GM08714 (cell line): ENCODE data around the gene SAP30L.

ENCODE experiments used
- H3K4me3 ChIP-seq: fragments of 200-500 bp; sonication (Bioruptor generic); 2 replicates; pipeline ENCODE4 v1.5.1; 2014; ENCODE audit warnings: mild to moderate bottlenecking, low read length, inconsistent platforms
- ZNF274 ChIP-seq: IDR thresholded peaks from 2 replicates; pipeline ENCODE4 v1.6.1; 2012; ENCODE audit warnings: mild to moderate bottlenecking, low read depth, low read length

Gene SAP30L

DNA sequence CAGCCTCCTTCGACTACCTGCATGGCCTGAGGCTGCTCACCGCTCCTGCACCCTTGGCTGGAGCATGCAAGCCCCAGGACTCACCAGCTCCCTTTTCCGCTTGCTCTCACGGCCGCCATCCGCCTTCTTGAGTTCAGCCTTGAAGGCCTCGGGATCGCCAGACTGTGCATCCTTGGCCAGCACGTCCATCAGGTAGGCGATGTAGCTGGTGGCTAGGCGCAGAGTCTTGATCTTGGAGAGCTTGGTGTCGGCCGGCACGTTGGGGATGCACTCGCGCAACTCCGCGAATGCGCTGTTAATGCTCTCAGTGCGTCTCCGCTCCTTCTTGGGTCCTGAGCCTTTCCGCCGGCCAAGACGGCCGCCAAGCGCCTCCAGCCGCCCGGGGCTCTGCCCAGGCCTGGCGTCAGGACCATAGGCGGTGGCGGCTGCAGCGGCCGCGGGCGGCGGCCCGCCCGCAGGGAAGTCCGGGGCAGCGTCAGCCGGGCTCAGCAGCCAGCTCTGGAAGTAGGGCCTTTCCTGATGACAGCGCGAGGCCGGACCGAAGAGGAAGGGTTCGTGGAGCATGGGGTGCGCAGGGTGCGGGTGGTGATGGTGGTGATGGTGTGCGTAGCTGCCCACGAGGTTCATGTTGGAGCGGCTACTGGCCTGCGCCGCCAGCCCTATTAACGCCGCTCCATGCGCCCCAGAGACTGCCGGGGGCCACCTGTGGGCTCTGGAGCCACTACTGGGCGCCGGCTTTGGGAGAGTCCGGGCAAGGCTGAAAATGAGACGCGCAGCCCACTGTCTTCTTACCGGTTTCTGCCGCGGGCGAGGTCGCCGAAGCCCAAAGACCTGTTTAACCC is 31.8 kb downstream of the SAP30L start:
- no peak for TF ChIP-seq ZNF274
- H3K4me3 ChIP-seq = no peak overlapping the region

GRCh38 chr5:154478224-154478565 is 32.4 kb downstream of the SAP30L start, which contains the start of gene HAND1:
Gene HAND1, minus strand, starts transcription at chr5:154478227. Its CDS starts 219 bp downstream, at chr5:154478008.
- TF ChIP-seq ZNF274 = no peak
- H3K4me3 ChIP-seq = no peak within 1 kb of the TSS

- TF ChIP-seq ZNF274 = no peak
- no peak overlapping the region for H3K4me3 ChIP-seq
Measured at GRCh38 chr5:154478752-154479159, 33.0 kb downstream of the SAP30L start.

DNA sequence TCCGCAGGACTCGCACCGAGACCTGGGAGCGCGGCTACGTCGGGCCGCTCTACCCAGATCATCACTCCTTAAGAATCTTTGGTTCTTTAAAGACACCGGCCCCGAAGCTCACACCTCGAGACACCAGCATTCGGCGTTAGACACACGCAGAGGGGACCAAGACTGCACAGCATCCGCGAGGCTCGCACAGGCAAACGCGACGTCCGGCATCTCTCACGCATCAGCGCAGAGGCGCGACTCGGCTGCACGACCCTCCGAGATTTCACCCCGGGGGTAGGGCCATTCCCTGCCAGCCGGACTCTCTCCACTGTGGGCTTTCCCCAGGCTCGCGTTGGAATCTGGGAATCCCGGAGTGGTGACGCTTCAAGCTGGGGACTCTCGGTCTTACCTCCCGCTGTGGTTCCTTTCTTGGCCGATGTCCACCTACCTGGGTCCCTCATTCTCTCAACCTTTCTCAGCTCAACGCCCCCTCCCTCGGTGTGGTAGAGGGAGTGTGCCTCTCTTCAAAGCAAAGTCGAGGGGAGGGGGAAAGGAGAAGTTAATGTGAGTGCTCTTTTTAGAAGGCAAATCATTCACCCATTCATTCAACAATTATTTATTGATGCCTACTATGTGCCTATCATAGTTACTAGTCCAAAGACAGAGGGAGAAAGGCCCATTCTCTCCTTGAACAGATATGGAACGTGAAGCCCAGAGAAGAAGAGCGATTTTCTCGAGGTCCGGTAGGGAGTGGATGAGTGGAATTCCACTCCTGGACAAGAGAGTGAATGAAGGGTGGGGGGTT is 33.6 kb downstream of the SAP30L start:
- no peak overlapping the region for H3K4me3 ChIP-seq
- TF ChIP-seq ZNF274 = no peak

DNA sequence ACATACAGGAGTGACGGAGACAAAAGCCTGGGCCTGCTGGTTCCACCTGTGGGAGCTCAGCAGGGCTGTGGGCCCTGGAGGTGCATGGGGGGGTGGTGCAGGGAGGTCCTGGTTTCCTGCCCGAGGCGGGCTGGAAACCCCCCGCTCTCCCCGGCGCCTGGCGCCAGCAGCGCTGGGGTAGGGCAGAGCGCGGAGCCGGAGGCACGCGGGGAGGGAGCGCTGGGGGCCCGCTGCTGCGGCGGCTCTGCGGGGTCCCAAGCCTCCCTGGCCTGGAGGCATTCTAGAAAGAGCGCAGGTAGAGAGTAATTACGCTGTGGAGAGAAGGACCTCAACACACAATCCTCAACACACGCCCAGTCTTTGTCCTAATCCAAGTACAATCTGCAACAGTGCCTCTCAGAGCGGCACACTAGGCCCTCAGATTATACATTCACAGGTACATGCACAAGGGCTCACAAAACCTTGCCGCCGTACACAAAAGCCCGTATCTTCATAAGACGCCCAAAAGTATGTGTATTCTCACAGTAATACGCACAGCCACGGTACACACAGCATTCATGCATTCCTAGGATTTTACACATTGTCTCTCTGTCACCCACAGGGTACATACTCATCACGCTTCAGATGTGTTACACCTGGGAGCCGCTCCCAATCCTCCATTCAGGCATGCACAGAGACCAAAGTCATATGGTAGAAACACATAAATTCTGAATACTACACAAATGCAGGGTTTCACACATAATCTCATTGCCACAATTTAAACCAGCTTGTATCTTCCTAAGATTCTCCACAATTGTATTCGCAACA is 34.4 kb downstream of the SAP30L start:
- no peak overlapping the region for H3K4me3 ChIP-seq
- no peak for TF ChIP-seq ZNF274

DNA sequence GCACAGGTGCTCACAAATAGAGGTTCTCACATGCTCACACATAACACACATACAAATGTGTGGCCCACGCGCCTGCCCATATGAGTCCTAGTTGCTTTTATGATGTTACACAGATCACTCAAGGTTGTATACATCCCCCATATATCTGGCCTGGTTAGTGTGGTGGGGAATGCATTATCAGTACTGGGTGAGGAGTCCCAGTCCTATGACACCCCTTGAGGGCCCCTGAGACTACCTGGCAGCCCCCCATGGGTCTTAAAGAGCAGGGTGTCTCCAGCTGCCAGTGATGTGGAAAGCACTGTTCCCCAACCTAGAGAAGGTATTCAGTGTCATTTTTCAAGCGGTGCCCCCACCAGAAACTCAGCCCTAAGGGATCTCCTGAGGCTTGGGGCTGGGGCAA is 35.0 kb downstream of the SAP30L start:
- no peak for TF ChIP-seq ZNF274
- H3K4me3 ChIP-seq = no peak overlapping the region

DNA sequence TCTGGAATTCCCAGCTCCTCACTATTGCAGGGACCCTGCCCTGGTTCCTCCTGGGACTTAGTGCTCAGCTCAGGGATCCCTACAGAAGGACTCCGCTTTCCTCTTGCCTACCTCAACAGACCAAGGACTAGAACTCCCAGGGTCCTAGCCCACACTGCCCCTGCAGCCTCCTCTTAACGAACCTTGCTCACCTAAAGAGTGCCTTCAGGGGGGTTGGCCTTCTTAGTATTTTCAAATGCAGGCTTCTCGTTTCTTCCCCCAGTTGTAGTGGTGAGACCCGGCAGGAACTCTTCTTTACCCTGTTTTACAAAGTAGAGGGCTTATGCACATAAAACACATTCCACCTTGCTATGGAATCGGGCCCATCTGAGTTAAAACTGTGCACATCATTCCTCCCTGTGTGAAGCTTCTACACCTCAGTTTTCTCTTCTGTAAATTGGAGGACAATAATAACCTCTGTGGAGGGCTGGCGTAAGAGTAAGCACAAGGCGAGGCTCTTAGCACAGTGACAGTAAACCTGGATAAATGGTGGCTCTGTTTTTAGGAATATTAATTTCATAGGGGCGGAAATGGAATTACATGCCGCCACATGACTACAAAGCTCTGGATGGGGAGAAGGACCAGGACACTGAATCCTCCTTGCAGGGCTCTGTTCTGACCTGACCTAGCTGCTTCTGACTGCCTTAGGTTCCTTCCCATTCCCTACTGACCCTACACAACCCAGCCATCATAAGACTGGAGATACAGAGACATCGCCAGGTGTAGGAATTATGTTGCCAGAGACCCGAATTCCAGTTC is 36.0 kb downstream of the SAP30L start:
- H3K4me3 ChIP-seq = no peak overlapping the region
- TF ChIP-seq ZNF274 = no peak

DNA sequence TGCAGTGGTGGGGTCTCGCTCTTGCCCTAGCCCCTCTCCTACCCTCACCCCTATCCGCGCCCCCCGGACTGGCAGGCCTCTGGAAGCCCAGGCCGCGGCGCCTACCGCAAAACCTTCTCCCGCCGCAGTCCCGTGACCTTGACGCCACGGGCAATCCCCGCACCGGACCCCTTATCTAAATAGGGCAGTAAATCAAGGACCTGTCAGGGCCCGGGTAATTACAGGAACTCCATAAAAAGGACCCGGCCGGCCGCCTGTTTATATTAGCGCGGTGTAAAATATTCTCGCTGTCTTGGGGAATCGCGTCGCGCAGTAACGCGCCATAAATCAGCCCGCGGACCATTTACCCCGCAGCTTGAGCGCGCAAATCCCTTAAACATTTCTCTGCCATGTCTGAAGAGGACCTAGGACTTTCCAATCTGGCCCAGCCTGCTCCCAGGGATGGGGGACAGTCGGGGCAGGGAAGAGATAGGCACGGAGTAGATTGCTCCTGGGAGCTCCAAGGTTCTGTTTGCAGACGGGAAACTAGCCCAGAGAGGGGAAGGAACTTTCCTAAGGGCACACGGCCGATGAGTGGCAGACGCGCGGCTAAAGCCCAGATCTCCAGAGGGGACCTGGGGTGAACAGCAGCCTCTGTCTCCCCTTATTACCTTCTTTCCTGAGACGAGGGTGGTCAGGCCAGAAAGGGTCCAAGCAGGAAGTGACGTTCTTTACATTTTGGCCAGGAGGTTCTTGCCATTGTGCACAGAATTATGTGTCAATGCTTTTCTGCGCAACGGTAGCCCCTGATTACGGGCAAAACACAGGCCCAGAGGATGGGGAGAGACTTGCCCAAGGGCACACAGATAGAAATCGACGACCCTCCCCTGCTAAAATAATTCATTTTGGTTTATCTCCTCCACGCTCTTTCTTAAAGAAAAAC is 37.0 kb downstream of the SAP30L start:
- no peak for TF ChIP-seq ZNF274
- no peak overlapping the region for H3K4me3 ChIP-seq

- H3K4me3 ChIP-seq = no peak overlapping the region
- no peak for TF ChIP-seq ZNF274
Measured at GRCh38 chr5:154483654-154484392, 38.0 kb downstream of the SAP30L start.

DNA sequence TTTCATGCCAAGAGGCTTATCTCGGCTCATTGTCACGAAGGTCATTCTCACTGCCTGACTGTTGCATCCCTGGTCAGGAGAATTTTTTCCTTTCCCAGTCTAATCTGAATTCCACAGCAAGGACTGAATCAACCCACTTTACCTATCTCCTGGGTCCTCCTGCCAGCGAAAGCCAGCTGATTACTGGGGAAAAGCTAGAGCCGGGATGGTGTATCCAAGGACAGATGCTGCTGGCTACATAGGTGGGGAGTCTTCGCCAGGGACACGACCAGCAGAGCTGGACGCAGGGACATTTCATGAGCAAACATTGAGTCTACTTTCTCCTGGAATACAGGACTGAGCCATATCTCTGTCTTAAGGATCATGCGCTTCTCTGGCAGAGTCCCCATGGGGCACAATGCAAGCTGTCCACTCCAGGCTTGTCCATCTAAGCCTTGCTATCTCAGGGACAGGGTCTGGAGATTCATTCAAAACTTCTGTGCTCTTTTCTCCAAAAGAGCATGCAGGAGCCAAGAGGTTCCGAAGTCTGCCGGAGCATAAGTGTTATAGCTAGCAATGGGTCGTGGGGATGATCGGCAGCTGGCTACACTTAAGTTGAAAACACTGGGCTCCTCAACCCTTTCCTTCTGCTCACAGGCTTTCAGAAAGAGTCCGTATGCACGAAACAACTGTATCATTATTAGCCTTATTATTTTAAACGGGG is 38.7 kb downstream of the SAP30L start:
- no peak overlapping the region for H3K4me3 ChIP-seq
- TF ChIP-seq ZNF274 = no peak

DNA sequence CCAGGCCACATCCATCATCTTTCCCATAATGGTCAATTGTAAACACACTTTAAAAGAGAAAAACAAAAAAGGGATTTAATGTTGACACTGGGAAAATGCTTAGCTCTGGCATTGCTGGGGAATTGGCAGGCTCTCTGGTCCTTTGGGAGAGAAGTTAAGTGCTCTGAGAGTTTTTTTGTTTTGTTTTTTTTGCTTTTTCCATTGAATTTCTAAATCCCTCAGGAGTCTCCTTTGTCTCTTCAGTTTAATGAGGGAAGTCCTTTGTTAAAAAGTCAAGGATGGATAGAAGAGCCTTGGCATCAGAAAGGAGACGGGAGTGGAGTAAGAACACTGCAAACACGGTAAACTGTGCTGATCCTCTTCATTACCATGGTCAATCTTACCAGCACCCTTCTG is 39.3 kb downstream of the SAP30L start:
- H3K4me3 ChIP-seq = no peak overlapping the region
- no peak for TF ChIP-seq ZNF274
